Measurements from ENCODE around the gene ATP8B3.

- TF ChIP-seq POLR2A (IDR thresholded peaks at IDR 0.05) (no peak), CTCF (IDR thresholded peaks at IDR 0.05) (no peak), EP300 (IDR thresholded peaks at IDR 0.05; ENCODE audit: low read depth) (no peak)
These were observed 15.6 kb upstream of the ATP8B3 start for GRCh38 chr19:1827566-1828278.
